GM19240 (cell line): ENCODE results near the gene TOP3A.
"Not testable (repeated sequence)": the region's sequence is repeated elsewhere in the genome, so short reads cannot be mapped to it uniquely, and the experiment has no call there.

Experiments used
- DNase-seq: peaks from one replicate; pipeline ENCODE4 v3.0.0; 2011; ENCODE audit warnings: low spot score; ENCODE audit not compliant: insufficient read length

TOP3A gene

GRCh38 chr17:18314731-18315561, at the start of gene TOP3A, which contains the start of gene SMCR8:
TOP3A (minus strand) TSS chr17:18314994; CDS start chr17:18314778, 216 bp downstream.
SMCR8 (plus strand) TSS chr17:18315293; CDS start chr17:18315790, 497 bp downstream.
- DNase-seq = peak; percentile 82

GRCh38 chr17:18364166-18364565, 49.4 kb upstream of the TOP3A start:
- no peak for DNase-seq

GRCh38 chr17:18363101-18364049, 48.6 kb upstream of the TOP3A start, which contains the start of gene SHMT1:
SHMT1 (minus strand) TSS chr17:18363550; CDS start chr17:18355981, 7,569 bp downstream.
- peak; percentile 87 for DNase-seq

- DNase-seq = no peak
Measured at GRCh38 chr17:18362698-18363100, 47.9 kb upstream of the TOP3A start.

GRCh38 chr17:18361837-18362697, 47.3 kb upstream of the TOP3A start:
- no peak for DNase-seq

- no peak for DNase-seq
Measured at GRCh38 chr17:18360518-18360917, 45.7 kb upstream of the TOP3A start.

GRCh38 chr17:18356624-18357023, 41.8 kb upstream of the TOP3A start:
- no peak for DNase-seq

GRCh38 chr17:18353541-18353940, 38.7 kb upstream of the TOP3A start:
- no peak for DNase-seq

DNA sequence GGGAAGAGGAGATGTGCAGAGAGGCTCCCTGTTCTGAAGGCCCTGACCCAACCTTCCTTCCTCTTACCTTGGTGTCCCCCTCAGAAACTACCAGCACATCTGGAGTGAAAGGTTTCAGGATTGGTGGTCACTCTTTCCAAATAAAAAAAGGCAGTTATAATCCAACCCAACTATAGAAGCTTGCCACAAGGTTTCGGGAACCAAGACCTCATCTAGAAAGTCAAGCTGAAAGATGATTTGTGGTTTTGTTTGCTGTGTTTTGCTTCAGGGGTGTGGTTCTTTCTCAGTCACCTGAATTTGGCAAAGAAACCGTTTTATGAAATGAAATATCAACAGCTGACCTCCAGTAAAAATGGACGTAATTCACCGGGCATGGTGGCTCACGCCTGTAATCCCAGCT, 29.2 kb upstream of the TOP3A start:
- DNase-seq = no peak

DNA sequence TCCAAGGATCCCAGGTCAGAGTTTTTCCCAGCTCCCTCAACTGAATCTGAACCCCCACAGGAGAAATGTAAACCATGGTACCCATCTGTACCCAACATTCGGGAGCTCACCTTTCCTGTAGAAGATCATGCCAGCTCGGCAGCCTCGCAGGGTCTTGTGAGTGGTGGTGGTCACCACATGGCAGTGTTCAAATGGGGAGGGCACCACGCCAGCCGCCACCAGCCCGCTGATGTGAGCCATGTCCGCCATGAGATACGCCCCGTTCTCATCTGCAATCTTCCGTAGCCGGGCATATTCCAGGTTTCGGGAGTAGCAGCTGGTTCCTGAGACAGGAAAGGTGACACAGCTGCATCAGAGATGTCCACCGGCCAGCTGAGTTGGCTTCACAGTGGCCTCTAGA, 25.1 kb upstream of the TOP3A start:
- no peak for DNase-seq

DNA sequence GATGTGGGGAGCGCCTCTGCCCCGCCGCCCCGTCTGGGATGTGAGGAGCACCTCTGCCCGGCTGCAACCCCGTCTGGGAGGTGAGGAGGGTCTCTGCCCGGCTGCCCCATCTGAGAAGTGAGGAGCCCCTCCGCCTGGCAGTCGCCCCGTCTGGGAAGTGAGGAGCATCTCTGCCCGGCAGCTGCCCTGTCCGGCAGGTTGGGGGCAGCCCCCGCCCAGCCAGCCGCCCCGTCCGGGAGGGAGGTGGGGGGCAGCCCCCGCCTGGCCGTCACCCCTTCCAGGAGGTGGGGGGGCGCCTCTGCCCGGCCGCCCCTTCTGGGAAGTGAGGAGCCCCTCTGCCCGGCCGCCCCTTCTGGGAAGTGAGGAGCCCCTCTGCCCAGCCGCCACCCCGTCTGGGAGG, 23.4 kb upstream of the TOP3A start:
- not testable (repeated sequence) for DNase-seq

GRCh38 chr17:18332909-18333489, 18.2 kb upstream of the TOP3A start:
- no peak for DNase-seq

- no peak for DNase-seq
Measured at GRCh38 chr17:18331879-18332278, 17.1 kb upstream of the TOP3A start.

- DNase-seq = no peak
Measured at GRCh38 chr17:18328643-18329204, 13.9 kb upstream of the TOP3A start.

- DNase-seq = no peak
Measured at GRCh38 chr17:18327556-18327955, 12.8 kb upstream of the TOP3A start.

DNA sequence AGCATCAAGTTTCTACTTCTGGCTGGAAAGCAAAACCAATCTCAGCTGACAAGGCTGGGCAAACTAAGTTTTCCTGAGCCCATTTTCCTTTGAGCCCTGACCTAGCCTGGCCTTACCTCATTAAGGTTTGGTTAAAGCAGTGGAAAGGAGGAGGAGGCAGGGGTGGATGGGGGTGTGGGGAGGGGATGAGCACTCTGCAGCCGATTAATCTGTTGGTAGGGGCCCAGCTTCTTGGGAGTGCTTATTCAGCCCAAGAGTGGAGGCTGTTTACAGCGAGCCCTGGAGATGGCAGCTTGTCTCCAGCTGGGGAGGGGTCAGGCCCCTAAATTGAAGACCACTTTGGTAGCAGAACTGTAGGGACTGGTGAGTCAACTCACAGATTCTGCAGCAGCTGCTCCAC, 12.3 kb upstream of the TOP3A start:
- no peak for DNase-seq

- DNase-seq = no peak
Measured at GRCh38 chr17:18326572-18326971, 11.8 kb upstream of the TOP3A start.

- DNase-seq = no peak
Measured at GRCh38 chr17:18326039-18326438, 11.2 kb upstream of the TOP3A start.

- DNase-seq = no peak
Measured at GRCh38 chr17:18324140-18325050, 9.6 kb upstream of the TOP3A start.
